Keratinocyte (primary cell): ENCODE data around the gene GKN2. TPM values are rescaled to one million over a fixed set of nuclear protein-coding genes. Genes with fewer than 3 reads are reported as not detected.

ENCODE experiments used
- DNase-seq: peaks from one replicate; pipeline ENCODE4 v3.0.0-alpha.2; 2011; ENCODE audit warnings: low read depth, missing footprints, low spot score
- FAIRE-seq: peaks from 2 replicates; lab custom pipeline; 2011; peaks lifted over from hg19 to GRCh38; lab: Jason Lieb, UNC
- H2AFZ ChIP-seq: 2 replicates; pipeline ENCODE4 v1.6.0; 2012; ENCODE audit warnings: low read length, control low read depth, inconsistent platforms; ENCODE audit not compliant: control insufficient read depth
- H3K27ac ChIP-seq: 2 replicates; pipeline ENCODE4 v1.5.1; 2011; ENCODE audit warnings: low read length; ENCODE audit not compliant: control insufficient read depth, insufficient read depth
- H3K27me3 ChIP-seq: 3 replicates; pipeline ENCODE4 v1.6.0; 2011; ENCODE audit warnings: low read length; ENCODE audit not compliant: control insufficient read depth, insufficient read depth; ENCODE audit errors: extremely low read depth
- H3K36me3 ChIP-seq, 2 experiments: 2 replicates in 1 of 2; 3 replicates in 1 of 2; pipeline ENCODE4 v1.5.1; 2011; ENCODE audit warnings: low read length in 2 of 2, mild to moderate bottlenecking in 1 of 2; ENCODE audit not compliant: control insufficient read depth in 2 of 2, insufficient read depth in 2 of 2; ENCODE audit errors: extremely low read depth in 1 of 2
- H3K4me1 ChIP-seq: 3 replicates; pipeline ENCODE4 v1.5.1; 2011; ENCODE audit warnings: low read length; ENCODE audit not compliant: control insufficient read depth, insufficient read depth; ENCODE audit errors: extremely low read depth
- H3K4me2 ChIP-seq: 3 replicates; pipeline ENCODE4 v1.6.0; 2011; ENCODE audit warnings: low read depth, low read length; ENCODE audit not compliant: control insufficient read depth, insufficient read depth; ENCODE audit errors: extremely low read depth
- H3K4me3 ChIP-seq, 3 experiments: fragments of 200-600 bp in 1 of 3; sonication (generic) in 1 of 3; 2 replicates in 2 of 3; 3 replicates in 1 of 3; pipeline ENCODE4 v1.5.1; 2011 to 2016; ENCODE audit warnings: low read length in 3 of 3, mild to moderate bottlenecking in 3 of 3, control low read depth in 2 of 3, inconsistent platforms in 1 of 3, low read depth in 1 of 3, mixed read lengths in 1 of 3, mixed run types in 1 of 3, moderate library complexity in 1 of 3; ENCODE audit not compliant: control insufficient read depth in 2 of 3, insufficient read depth in 2 of 3; ENCODE audit errors: extremely low read depth in 1 of 3
- H3K79me2 ChIP-seq: 2 replicates; pipeline ENCODE4 v1.6.0; 2012; ENCODE audit warnings: low read length; ENCODE audit not compliant: control insufficient read depth, insufficient read depth
- H3K9ac ChIP-seq: 3 replicates; pipeline ENCODE4 v1.6.0; 2011; ENCODE audit warnings: low read length; ENCODE audit not compliant: control insufficient read depth, insufficient read depth; ENCODE audit errors: extremely low read depth
- H3K9me1 ChIP-seq: 3 replicates; pipeline ENCODE4 v1.6.0; 2011; ENCODE audit warnings: low read length; ENCODE audit not compliant: control insufficient read depth, insufficient read depth; ENCODE audit errors: extremely low read depth
- H3K9me3 ChIP-seq: 2 replicates; pipeline ENCODE4 v1.5.1; 2012; ENCODE audit warnings: low read depth, low read length; ENCODE audit not compliant: control insufficient read depth
- H4K20me1 ChIP-seq: 3 replicates; pipeline ENCODE4 v1.6.0; 2011; ENCODE audit warnings: low read length; ENCODE audit not compliant: control insufficient read depth, insufficient read depth; ENCODE audit errors: extremely low read depth
- EZH2 ChIP-seq: IDR thresholded peaks from one replicate; pipeline ENCODE4 v1.6.1; 2012; ENCODE audit warnings: inconsistent platforms, mild to moderate bottlenecking, low read length, moderate library complexity
- dilution Hi-C: fragments of 300-500 bp; cut with MboI; formaldehyde crosslinking; loops from one replicate; pipeline ENCODE4 v1.7.0; 2020; ENCODE audit warnings: low sequenced_read_pairs; ENCODE audit not compliant: extremely low pct_ligation_motif_present
- polyA plus RNA-seq, 5 experiments: library from polyadenylated mRNA; depleted of rRNA in 3 of 5; stranded (reverse) in 3 of 5; stranded (forward) in 1 of 5; unstranded in 1 of 5; fragments of >200 nt; gene quantifications; 1 replicate in 1 of 5; 2 replicates in 3 of 5; 3 replicates in 1 of 5; pipeline versions ENCODE4 v1.2.1 to v1.2.3, GENCODE V29; 2011 to 2012; ENCODE audit warnings: missing spikeins in 2 of 5, low read depth in 1 of 5, low replicate concordance in 1 of 5
- TF ChIP-seq, protein P1 (sequence below), 3 experiments: IDR thresholded peaks in 1 of 3; conservative IDR thresholded peaks in 1 of 3; optimal IDR thresholded peaks in 1 of 3; 2 replicates in 2 of 3; 3 replicates in 1 of 3; pipeline versions ENCODE3 to v1.5.1; 2011; ENCODE audit warnings: low read length in 3 of 3, mild to moderate bottlenecking in 3 of 3, moderate library complexity in 2 of 3, control low read depth in 1 of 3, inconsistent platforms in 1 of 3; ENCODE audit not compliant: insufficient read depth in 2 of 3; ENCODE audit errors: extremely low read depth in 1 of 3

GKN2 gene
- polyA plus RNA-seq, 1 donor (not counting 4 experiments of a cell fraction or from before 2014, with no cell fraction given) = 0.08 TPM

DNA sequence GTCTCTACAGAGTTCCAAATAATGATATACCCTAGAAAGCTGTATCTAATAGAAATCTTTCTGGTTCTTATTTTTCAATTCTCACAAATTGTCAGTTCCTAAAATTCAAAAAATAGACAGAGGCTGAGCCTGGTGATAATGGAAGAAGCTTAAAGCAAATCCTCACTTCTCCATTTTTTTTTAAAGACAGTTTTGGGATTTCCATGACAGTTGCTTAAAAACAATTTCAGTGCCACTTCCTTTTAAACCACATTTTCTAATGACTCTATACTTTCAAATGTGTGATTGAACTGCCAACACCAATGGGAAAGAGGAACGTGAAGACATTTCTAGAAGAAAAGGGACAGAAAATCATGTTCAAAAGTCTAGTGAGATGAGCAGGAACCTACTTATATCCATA lies 4.0 kb downstream of the GKN2 start:
- Histone ChIP-seq H3K27me3 (no peaks in the 10 kb centered on the region), H3K79me2 (no peaks in the 10 kb centered on the region), H3K4me3 (no peak overlapping the region), H3K9me3 (no peaks in the 10 kb centered on the region), H3K36me3 (no peaks in the 10 kb centered on the region), H4K20me1 (no peaks in the 10 kb centered on the region), H2AFZ (no peak overlapping the region), H3K9ac (no peak overlapping the region), H3K27ac (no peak overlapping the region), H3K9me1 (no peaks in the 10 kb centered on the region), H3K4me1 (peaks cover 1% of the 10 kb centered on the region), H3K4me2 (no peak overlapping the region)
- dilution Hi-C loops = no loop called here
- no peak for TF ChIP-seq EZH2
- TF ChIP-seq, protein P1, sequence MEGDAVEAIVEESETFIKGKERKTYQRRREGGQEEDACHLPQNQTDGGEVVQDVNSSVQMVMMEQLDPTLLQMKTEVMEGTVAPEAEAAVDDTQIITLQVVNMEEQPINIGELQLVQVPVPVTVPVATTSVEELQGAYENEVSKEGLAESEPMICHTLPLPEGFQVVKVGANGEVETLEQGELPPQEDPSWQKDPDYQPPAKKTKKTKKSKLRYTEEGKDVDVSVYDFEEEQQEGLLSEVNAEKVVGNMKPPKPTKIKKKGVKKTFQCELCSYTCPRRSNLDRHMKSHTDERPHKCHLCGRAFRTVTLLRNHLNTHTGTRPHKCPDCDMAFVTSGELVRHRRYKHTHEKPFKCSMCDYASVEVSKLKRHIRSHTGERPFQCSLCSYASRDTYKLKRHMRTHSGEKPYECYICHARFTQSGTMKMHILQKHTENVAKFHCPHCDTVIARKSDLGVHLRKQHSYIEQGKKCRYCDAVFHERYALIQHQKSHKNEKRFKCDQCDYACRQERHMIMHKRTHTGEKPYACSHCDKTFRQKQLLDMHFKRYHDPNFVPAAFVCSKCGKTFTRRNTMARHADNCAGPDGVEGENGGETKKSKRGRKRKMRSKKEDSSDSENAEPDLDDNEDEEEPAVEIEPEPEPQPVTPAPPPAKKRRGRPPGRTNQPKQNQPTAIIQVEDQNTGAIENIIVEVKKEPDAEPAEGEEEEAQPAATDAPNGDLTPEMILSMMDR (optimal IDR thresholded peaks at IDR 0.05 in 1 of 3, IDR thresholded peaks at IDR 0.05 in 1 of 3, conservative IDR thresholded peaks at IDR 0.05 in 1 of 3; ENCODE audit: extremely low read depth in 1 of 3, insufficient read depth in 2 of 3, low read length in 3 of 3) = no peak
- DNase-seq (no peak), FAIRE-seq (no peak)

DNA sequence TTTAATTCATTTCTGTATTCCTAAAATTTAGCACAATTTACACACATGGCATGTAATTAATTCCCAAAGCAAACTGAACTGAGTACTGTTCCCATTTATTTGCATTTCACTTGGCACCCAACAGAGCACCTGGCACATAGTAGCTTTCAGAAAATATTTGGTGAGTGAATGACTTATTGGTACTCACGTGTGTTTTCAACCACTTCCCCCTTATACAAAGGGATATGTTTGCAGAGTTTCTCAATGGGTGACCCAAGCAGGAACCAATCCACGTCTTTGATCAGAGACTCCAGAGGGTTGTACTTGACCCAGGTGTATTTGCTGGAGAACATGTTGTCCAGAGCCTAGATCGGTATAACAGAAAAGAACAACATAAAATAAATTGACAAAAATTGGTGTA lies 6.6 kb downstream of the GKN2 start:
- no peaks in the 10 kb centered on the region for H3K79me2 ChIP-seq
- no peaks in the 10 kb centered on the region for H3K9me3 ChIP-seq
- H3K4me3 ChIP-seq = no peak overlapping the region
- TF ChIP-seq EZH2 = no peak
- TF ChIP-seq, protein P1 (optimal IDR thresholded peaks at IDR 0.05 in 1 of 3, IDR thresholded peaks at IDR 0.05 in 1 of 3, conservative IDR thresholded peaks at IDR 0.05 in 1 of 3; ENCODE audit: extremely low read depth in 1 of 3, insufficient read depth in 2 of 3, low read length in 3 of 3) = no peak
- H2AFZ ChIP-seq = no peak overlapping the region
- peaks cover 3% of the 10 kb centered on the region for H3K4me1 ChIP-seq
- no peak overlapping the region for H3K4me2 ChIP-seq
- dilution Hi-C loops = no loop called here
- no peaks in the 10 kb centered on the region for H3K9me1 ChIP-seq
- no peaks in the 10 kb centered on the region for H4K20me1 ChIP-seq
- no peak for DNase-seq
- H3K27ac ChIP-seq = no peak overlapping the region
- FAIRE-seq = no peak
- H3K27me3 ChIP-seq = no peaks in the 10 kb centered on the region
- no peaks in the 10 kb centered on the region for H3K36me3 ChIP-seq
- H3K9ac ChIP-seq = no peak overlapping the region
